Upper lobe of left lung (tissue), 6 donors: ENCODE data around the gene CD82. TPM values are rescaled to one million over a fixed set of nuclear protein-coding genes. Genes with fewer than 3 reads are reported as not detected.
A peak's percentile ranks its signal among the peaks of the same experiment; 100 is the strongest.

Source experiments
- ATAC-seq, 2 donors: fragments of 200-7000 bp; cut with Tn5 transposase; one replicate each; pipeline ENCODE4 v1.9.1; 2022; ENCODE audit warnings: mild to moderate bottlenecking in 2 of 2, moderate library complexity in 2 of 2; ENCODE audit not compliant: low FRiP score in 2 of 2
- DNase-seq, 2 donors: peaks; one replicate each; pipeline ENCODE4 v3.0.0-alpha.2; 2019 to 2020
- H3K27ac ChIP-seq, 4 donors: fragments of 200-600 bp; sonication (generic); one replicate each; pipeline ENCODE4 v1.5.1; 2016 to 2019
- H3K27me3 ChIP-seq, 4 donors: fragments of 200-600 bp; sonication (generic); one replicate each; pipeline ENCODE4 v1.5.1; 2017 to 2019
- H3K36me3 ChIP-seq, 4 donors: fragments of 200-600 bp; sonication (generic); one replicate each; pipeline ENCODE4 v1.5.1; 2016 to 2019
- H3K4me1 ChIP-seq, 4 donors: fragments of 200-600 bp; sonication (generic); one replicate each; pipeline ENCODE4 v1.5.1; 2018 to 2019
- H3K4me3 ChIP-seq, 4 donors: fragments of 200-600 bp; sonication (generic); one replicate each; pipeline ENCODE4 v1.5.1; 2017 to 2019; ENCODE audit warnings: mild to moderate bottlenecking in 2 of 4, moderate library complexity in 1 of 4
- H3K9me3 ChIP-seq, 4 donors: fragments of 200-600 bp; sonication (generic); one replicate each; pipeline ENCODE4 v1.5.1; 2018 to 2019
- CTCF ChIP-seq, 6 experiments: fragments of 450-650 bp in 4 of 6; fragments of 200-600 bp in 2 of 6; sonication (generic) in 2 of 6; IDR thresholded peaks; one replicate each; pipeline ENCODE4 v1.5.1; 2016 to 2019; ENCODE audit warnings: antibody characterized with exemption in 6 of 6
- EP300 ChIP-seq, 4 donors: sonication (generic); formaldehyde crosslinking; IDR thresholded peaks; one replicate each; pipeline ENCODE4 v1.5.1; 2017; ENCODE audit warnings: antibody characterized with exemption in 4 of 4, control low read depth in 2 of 4
- POLR2A ChIP-seq, 4 donors: fragments of 450-650 bp; IDR thresholded peaks; one replicate each; pipeline ENCODE4 v1.5.1; 2016 to 2017; ENCODE audit warnings: antibody characterized with exemption in 4 of 4, mild to moderate bottlenecking in 2 of 4
- POLR2AphosphoS5 ChIP-seq, 2 donors: sonication (generic); formaldehyde crosslinking; IDR thresholded peaks; one replicate each; pipeline ENCODE4 v1.5.1; 2017; ENCODE audit warnings: antibody characterized with exemption in 2 of 2
- WGBS, 2 donors: methylation state at CpG; one replicate each; pipeline ENCODE4 v1.1.5; 2017 to 2018; 5-methylcytosine and 5-hydroxymethylcytosine counted together
- total RNA-seq, 6 donors: library from RNA; depleted of rRNA in 4 of 6; stranded (reverse); fragments of >200 nt in 4 of 6; gene quantifications; one replicate each; pipeline versions ENCODE4 v1.1.0 to v1.2.1, GENCODE V29; 2016 to 2021
- donor health status: DM: no; HTN: no; CAD: no; lungs with moderate emphysema.
- donor health status: DM: no; HTN: yes; CAD: no; lungs with severe emphysema.

CD82 gene
- total RNA-seq, 6 donors from 2014 or later: 29.8 to 148 (median 69.9) TPM

- no peaks in the 10 kb centered on the region for H3K36me3 ChIP-seq
- H3K27me3 ChIP-seq: no peaks in the 10 kb centered on the region
- TF ChIP-seq POLR2AphosphoS5 (IDR thresholded peaks at IDR 0.05) (no peak), EP300 (IDR thresholded peaks at IDR 0.05) (no peak), CTCF (IDR thresholded peaks at IDR 0.05) (no peak), POLR2A (IDR thresholded peaks at IDR 0.05) (no peak)
- 76 to 78% methylated on average over 11 to 14 of the region's 14 CpGs for WGBS, 2 donors
- H3K9me3 ChIP-seq: peaks cover 0 to 6% (median 0%) of the 10 kb centered on the region in 4 donors
- no peak overlapping the region for H3K4me3 ChIP-seq
- peaks cover 18 to 42% (median 30%) of the 10 kb centered on the region in 4 donors for H3K4me1 ChIP-seq
- peak overlapping the region in 2 of 4 donors; percentile 70 to 78 for H3K27ac ChIP-seq
- DNase-seq (no peak), ATAC-seq (no peak)
Observed at GRCh38 chr11:44628730-44629700, 63.6 kb downstream of the CD82 start.

DNA sequence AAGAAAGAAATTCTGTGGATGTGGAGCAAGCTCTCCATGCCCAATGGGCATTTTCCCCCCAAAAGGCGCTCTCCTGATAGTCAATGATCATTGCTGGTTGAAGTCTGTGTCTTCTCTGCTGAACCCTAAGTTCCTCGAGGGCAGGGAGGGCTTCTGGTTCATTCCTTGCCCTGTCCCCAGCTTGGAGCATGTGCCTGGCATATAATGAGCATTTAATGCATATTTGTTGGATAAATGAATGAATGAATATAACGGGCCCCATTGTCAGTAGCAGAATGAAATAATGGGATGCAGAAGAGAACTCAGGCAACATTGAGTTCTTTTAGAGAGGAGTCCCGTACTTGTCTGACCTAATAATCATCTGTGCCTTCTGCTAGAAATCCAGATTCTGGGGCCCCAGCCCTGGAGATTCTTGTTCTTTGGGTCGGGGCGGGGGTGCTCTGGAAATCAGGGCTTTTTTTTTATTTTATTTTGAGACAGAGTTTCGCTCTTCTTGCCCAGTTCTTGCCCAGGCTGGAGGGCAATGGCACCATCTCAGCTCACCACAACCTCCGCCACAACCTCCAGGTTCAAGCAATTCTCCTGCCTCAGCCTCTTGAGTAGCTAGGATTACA, 64.4 kb downstream of the CD82 start:
- H3K27ac ChIP-seq: peak overlapping the region in 1 of 4 donors; percentile 32
- H3K4me1 ChIP-seq: peaks cover 20 to 47% (median 34%) of the 10 kb centered on the region in 4 donors
- H3K4me3 ChIP-seq: no peak overlapping the region
- H3K36me3 ChIP-seq: no peaks in the 10 kb centered on the region
- H3K27me3 ChIP-seq: no peaks in the 10 kb centered on the region
- peaks cover 0 to 6% (median 0%) of the 10 kb centered on the region in 4 donors for H3K9me3 ChIP-seq
- DNase-seq (no peak), ATAC-seq (no peak)
- TF ChIP-seq POLR2AphosphoS5 (IDR thresholded peaks at IDR 0.05): no peak
- no peak for TF ChIP-seq CTCF (IDR thresholded peaks at IDR 0.05)
- no peak for TF ChIP-seq POLR2A (IDR thresholded peaks at IDR 0.05)
- TF ChIP-seq EP300 (IDR thresholded peaks at IDR 0.05): no peak
- 88 to 93% methylated on average over 8 of the region's 8 CpGs for WGBS, 2 donors

GRCh38 chr11:44630511-44631210, 65.2 kb downstream of the CD82 start:
- TF ChIP-seq POLR2A (IDR thresholded peaks at IDR 0.05) (no peak), CTCF (IDR thresholded peaks at IDR 0.05) (no peak), POLR2AphosphoS5 (IDR thresholded peaks at IDR 0.05) (no peak), EP300 (IDR thresholded peaks at IDR 0.05) (no peak)
- no peak overlapping the region for H3K27ac ChIP-seq
- WGBS, 2 donors: 86% methylated on average over 6 to 7 of the region's 7 CpGs
- H3K4me3 ChIP-seq: no peak overlapping the region
- DNase-seq: no peak
- no peak for ATAC-seq
- H3K27me3 ChIP-seq: no peaks in the 10 kb centered on the region
- peaks cover 0 to 6% (median 0%) of the 10 kb centered on the region in 4 donors for H3K9me3 ChIP-seq
- H3K36me3 ChIP-seq: no peaks in the 10 kb centered on the region
- H3K4me1 ChIP-seq: peaks cover 21 to 51% (median 35%) of the 10 kb centered on the region in 4 donors

DNA sequence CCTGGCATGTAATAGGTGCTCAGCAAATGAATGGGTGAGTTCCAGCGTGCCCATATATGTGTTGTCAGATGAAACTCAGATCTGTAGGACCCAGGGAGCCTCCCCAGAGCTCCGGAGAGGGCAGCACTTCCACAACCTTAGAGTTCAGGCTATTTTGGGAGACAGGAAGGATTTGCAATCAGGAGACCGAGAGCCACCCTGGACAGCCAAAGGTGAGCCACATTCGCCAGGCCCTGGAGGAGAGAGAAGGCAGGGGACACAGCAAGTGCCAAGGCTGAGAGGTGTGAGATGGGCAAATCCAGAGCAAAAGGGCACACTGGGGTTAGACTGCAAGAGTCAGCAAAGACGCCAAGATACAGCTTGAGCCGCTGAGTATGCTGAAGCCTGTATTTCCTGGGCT, 66.4 kb downstream of the CD82 start:
- H3K9me3 ChIP-seq: no peaks in the 10 kb centered on the region
- no peak for ATAC-seq
- peaks cover 21 to 51% (median 35%) of the 10 kb centered on the region in 4 donors for H3K4me1 ChIP-seq
- WGBS, 2 donors: 59 to 76% methylated on average over 4 to 6 of the region's 6 CpGs
- no peaks in the 10 kb centered on the region for H3K27me3 ChIP-seq
- no peak for TF ChIP-seq POLR2AphosphoS5 (IDR thresholded peaks at IDR 0.05)
- TF ChIP-seq EP300 (IDR thresholded peaks at IDR 0.05): no peak
- no peak for TF ChIP-seq POLR2A (IDR thresholded peaks at IDR 0.05)
- TF ChIP-seq CTCF (IDR thresholded peaks at IDR 0.05): no peak
- H3K4me3 ChIP-seq: no peak overlapping the region
- no peak for DNase-seq
- no peak overlapping the region for H3K27ac ChIP-seq
- no peaks in the 10 kb centered on the region for H3K36me3 ChIP-seq
